GM12891 (cell line): ENCODE data around the gene ZNF469.

ENCODE experiments used
- POLR2A ChIP-seq: IDR thresholded peaks from 2 replicates; pipeline ENCODE4 v1.6.1; 2011; ENCODE audit warnings: low read depth, low read length, control low read depth
- POLR2AphosphoS5 ChIP-seq: IDR thresholded peaks from 2 replicates; pipeline ENCODE4 v1.6.1; 2011; ENCODE audit warnings: low read depth, low read length, control low read depth

GRCh38 chr16:88358023-88358420, 24.7 kb upstream of the ZNF469 start:
- TF ChIP-seq POLR2A (no peak), POLR2AphosphoS5 (no peak)
